Thoracic aorta (tissue), 2 donors: Measurements from ENCODE around the gene OTUD7B. TPM values are rescaled to one million over a fixed set of nuclear protein-coding genes. Genes with fewer than 3 reads are reported as not detected.

ENCODE experiments used
- ATAC-seq: fragments of 150-250 bp; one replicate; pipeline ENCODE4 v1.8.0; 2017; ENCODE audit warnings: low read depth; ENCODE audit not compliant: insufficient number of reproducible peaks, low FRiP score
- DNase-seq: peaks from one replicate; pipeline ENCODE4 v3.0.0-alpha.2; 2020; ENCODE audit warnings: low spot score
- H3K27ac ChIP-seq, 2 donors: fragments of 200-600 bp; sonication (generic); 1 replicate in 1 of 2; 2 replicates in 1 of 2; pipeline ENCODE4 v1.5.1; 2016; ENCODE audit warnings: mild to moderate bottlenecking in 2 of 2, moderate library complexity in 2 of 2
- H3K27me3 ChIP-seq: fragments of 200-600 bp; sonication (generic); replicated peaks from 2 replicates; pipeline ENCODE4 v1.6.0; 2016; ENCODE audit warnings: mild to moderate bottlenecking; ENCODE audit not compliant: insufficient read depth
- H3K36me3 ChIP-seq: fragments of 200-600 bp; sonication (generic); one replicate; pipeline ENCODE4 v1.5.1; 2016
- H3K4me1 ChIP-seq, 2 donors: fragments of 200-600 bp; sonication (generic); 1 replicate in 1 of 2; 2 replicates in 1 of 2; pipeline versions ENCODE4 v1.5.1 to v1.6.0; 2016; ENCODE audit warnings: low read depth in 2 of 2, mild to moderate bottlenecking in 1 of 2; ENCODE audit not compliant: control insufficient read depth in 1 of 2
- H3K4me3 ChIP-seq: fragments of 200-600 bp; sonication (generic); 2 replicates; pipeline ENCODE4 v1.5.1; 2016; ENCODE audit warnings: mild to moderate bottlenecking
- H3K9me3 ChIP-seq: fragments of 200-600 bp; sonication (generic); 2 replicates; pipeline ENCODE4 v1.5.1; 2016
- CTCF ChIP-seq: fragments of 200-600 bp; sonication (generic); IDR thresholded peaks from one replicate; pipeline ENCODE4 v1.5.1; 2019; ENCODE audit warnings: antibody characterized with exemption
- total RNA-seq, 2 donors: library from RNA; depleted of rRNA; stranded (reverse); fragments of >200 nt; gene quantifications; one replicate each; pipeline versions ENCODE4 v1.1.0 to v1.2.3, GENCODE V29; 2016

OTUD7B gene
- total RNA-seq, 2 donors from 2014 or later: 29.9 to 30.6 TPM

DNA sequence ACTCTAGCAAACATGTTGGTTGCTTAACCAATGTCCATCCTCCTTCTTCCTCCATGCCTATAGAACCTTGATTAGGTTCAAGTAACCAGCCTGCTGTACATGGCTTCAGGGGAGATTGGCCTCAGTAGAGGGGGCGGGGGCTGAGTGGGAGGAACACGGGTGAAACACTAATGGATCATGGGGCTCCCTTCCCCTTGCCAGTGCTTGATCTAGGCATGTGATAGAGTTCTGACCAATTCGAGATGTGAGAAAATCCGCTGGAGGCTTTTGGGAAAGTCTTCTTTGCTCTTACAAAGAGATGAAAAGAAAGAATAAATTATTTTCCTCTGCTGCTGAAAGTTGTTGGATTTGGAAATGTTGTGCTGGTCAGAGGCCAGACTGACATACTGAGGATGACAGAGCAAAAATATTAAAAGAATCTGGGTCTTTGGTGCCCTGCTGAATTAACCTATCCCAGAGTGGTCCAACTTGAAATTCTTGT, 5.2 kb upstream of the OTUD7B start:
- H3K27ac ChIP-seq: no peak overlapping the region
- DNase-seq (no peak), ATAC-seq (no peak)
- H3K4me1 ChIP-seq: peaks cover 0 to 9% of the 10 kb centered on the region in 2 donors
- H3K36me3 ChIP-seq: no peaks in the 10 kb centered on the region
- no peak for TF ChIP-seq CTCF
- H3K4me3 ChIP-seq: no peak overlapping the region
- H3K27me3 ChIP-seq: no peaks in the 10 kb centered on the region
- no peaks in the 10 kb centered on the region for H3K9me3 ChIP-seq

- no peak for TF ChIP-seq CTCF
- no peak overlapping the region for H3K27ac ChIP-seq
- H3K36me3 ChIP-seq: no peaks in the 10 kb centered on the region
- H3K9me3 ChIP-seq: no peaks in the 10 kb centered on the region
- peaks cover 11 to 22% of the 10 kb centered on the region in 2 donors for H3K4me1 ChIP-seq
- no peak overlapping the region for H3K4me3 ChIP-seq
- H3K27me3 ChIP-seq: no peaks in the 10 kb centered on the region
- no peak for ATAC-seq
- DNase-seq: no peak
Measured at GRCh38 chr1:150012611-150013010, 2.1 kb upstream of the OTUD7B start.

DNA sequence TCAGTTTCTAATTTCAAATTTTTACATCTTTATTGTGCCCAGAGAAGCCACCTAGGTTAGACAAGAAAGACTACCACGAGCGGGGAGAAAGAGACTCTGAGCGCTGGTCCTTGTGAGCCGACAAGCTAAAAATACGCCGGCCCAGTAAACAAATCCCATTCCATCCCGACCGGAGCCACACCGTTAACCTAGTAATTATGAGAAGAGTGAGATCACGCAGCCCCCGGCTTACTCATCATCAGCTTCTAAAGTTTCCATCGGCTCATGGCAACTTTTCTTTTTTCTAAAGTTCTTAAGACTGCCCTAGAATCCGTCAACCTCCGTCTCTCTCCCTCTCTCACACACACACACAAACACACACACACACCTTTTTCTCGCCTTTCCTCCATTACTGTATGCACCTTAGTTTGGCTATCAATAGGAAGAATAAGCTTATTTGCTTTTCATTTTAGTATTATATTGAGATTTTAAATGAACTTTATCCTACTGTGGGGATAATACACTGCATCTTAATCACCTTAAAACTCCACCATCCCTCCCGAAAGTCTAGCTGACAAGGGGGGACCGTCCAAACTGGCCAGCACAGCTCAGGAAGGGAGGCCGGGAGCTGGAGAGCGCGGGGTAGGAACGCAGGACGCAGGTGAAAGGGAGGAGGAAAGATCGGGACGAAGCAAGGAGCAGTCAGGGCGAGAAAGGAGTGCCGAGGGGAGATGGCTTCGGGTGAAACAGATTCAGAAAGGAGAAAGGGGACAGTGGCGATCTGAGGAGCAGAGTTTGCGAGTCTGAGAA, 728 bp downstream of the OTUD7B start:
- H3K9me3 ChIP-seq: no peaks in the 10 kb centered on the region
- peak; percentile 49 for ATAC-seq
- no peak for TF ChIP-seq CTCF
- DNase-seq: peak; percentile 41
- peak overlapping the region; percentile 89 for H3K4me3 ChIP-seq
- no peaks in the 10 kb centered on the region for H3K36me3 ChIP-seq
- H3K27ac ChIP-seq: peak overlapping the region; percentile 97 to 99
- no peaks in the 10 kb centered on the region for H3K27me3 ChIP-seq
- peaks cover 12 to 45% of the 10 kb centered on the region in 2 donors for H3K4me1 ChIP-seq

DNA sequence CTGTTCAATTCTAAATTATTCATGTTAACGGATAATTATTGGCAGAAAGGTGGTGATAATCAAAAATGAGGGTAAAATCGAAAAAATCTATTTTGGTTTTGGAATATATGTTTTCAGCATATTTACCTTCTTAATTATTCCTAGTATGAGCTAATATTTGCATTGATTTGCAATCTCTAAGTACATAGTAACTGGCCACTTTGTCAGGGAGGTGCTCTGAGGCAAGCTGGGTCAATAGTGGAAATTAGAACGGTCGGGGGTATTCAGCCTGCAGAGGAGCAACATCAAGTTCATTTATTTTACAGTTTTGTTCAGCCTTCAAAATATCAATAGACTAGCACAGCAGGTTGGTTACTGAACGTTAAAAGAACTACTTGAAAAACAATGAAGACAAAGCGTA, 1.8 kb downstream of the OTUD7B start:
- Histone ChIP-seq H3K36me3 (no peaks in the 10 kb centered on the region), H3K27ac (peak overlapping the region; percentile 97 to 99), H3K27me3 (no peaks in the 10 kb centered on the region), H3K4me3 (peak overlapping the region; percentile 89), H3K4me1 (peaks cover 12 to 51% of the 10 kb centered on the region in 2 donors), H3K9me3 (no peaks in the 10 kb centered on the region)
- ATAC-seq: no peak
- no peak for DNase-seq
- TF ChIP-seq CTCF: no peak

- DNase-seq (no peak), ATAC-seq (no peak)
- H3K4me3 ChIP-seq: no peak overlapping the region
- H3K4me1 ChIP-seq: peaks cover 12 to 58% of the 10 kb centered on the region in 2 donors
- no peak for TF ChIP-seq CTCF
- no peak overlapping the region for H3K27ac ChIP-seq
- no peaks in the 10 kb centered on the region for H3K27me3 ChIP-seq
- no peaks in the 10 kb centered on the region for H3K9me3 ChIP-seq
- no peaks in the 10 kb centered on the region for H3K36me3 ChIP-seq
Measured at GRCh38 chr1:150006881-150007421, 3.6 kb downstream of the OTUD7B start.
